Measurements from ENCODE around the gene PTHLH.

The PTHLH gene

DNA sequence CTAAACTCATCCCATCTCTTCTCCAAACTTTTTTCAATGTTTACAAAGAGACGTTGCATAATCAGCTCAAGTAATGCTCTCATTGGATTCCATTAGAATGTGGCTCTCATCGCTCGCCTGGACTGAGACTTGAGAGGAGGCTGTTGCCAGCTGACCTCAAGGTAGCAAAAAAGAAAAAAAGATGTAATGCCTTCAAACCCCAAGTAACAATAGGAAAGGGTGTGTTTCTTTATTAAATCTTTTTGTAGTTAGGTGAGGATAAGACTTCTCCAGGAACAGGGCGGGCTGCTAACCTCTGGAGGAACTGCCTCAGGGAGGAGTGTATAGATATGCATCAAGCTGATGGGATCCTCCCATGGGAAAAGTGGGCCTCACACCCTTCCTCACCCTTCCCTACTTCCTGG, 956 bp upstream of the PTHLH start:
- DNase-seq, result no peak

DNA sequence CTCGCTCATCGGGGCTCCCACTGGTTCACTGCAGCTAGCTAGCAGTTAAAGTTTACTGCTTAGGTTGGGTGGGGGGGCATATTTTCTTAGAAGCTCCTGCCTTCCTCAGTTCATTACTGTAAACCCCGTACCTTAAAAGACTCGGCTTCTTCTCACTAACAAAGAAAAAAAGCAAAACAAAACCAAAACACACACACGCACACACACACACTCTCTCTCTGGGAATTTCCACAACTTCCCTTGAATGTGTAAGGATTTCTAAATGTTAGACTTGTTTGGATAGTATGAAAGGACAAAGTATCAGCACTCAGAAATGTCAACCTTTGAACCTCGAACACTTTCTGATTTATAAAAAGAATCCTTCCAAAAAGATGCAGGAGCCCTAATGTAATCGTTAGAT, 927 bp downstream of the PTHLH start:
- DNase-seq, result no peak

DNA sequence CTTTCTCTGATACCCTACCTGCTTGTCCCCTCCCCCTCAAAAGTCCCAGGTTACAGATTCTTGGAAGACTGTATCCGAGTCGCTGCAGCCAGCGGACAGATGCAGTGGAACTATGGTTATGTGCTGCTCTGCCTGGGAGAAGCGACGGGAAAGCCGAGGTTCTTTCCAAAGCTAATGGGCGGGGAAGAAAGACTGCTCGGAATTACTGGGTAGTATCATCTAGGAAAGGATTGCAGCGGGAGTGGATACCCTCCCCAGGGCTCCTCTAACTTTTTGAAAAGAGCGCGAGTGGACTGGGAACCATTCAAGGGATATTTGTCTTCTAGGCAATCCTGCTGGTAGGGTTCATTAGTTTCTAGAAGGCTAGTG, 1.4 kb downstream of the PTHLH start:
- no peak for DNase-seq

DNA sequence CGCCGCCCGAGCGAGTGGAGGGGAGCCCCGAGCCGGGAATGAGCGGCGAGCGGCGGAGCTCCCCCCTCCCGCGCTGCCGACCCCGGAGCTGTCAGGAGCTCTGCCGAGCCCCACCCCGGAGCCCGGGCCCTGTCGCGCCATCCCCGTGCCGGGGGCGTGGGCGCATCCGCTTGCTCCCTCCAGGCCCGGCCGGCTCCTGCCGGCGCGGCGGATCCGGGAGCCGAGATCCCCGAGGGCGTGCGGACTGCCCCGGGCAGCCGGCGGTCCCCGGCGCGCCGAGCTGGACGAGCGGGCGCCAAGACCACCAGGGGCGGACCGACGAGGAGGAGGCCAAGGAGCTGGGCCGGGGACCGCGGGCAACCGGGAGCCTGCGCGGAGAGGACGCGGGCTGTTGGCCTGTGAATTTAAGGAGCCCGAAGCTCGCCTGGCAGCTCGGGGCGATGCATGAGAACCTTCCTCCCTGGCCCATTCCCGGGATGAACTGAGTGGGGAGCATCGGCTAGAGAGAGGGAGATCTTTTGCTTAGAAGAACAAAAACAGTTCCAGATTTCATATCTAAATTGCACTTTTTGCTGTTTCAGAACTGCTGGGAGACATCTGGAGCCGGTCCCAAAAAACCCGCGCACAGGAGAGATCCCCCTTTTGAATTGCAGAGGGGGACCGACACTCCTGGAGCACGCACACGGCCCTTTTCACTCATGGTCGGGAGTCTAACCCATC, 2.0 kb downstream of the PTHLH start:
- DNase-seq, result no peak

DNA sequence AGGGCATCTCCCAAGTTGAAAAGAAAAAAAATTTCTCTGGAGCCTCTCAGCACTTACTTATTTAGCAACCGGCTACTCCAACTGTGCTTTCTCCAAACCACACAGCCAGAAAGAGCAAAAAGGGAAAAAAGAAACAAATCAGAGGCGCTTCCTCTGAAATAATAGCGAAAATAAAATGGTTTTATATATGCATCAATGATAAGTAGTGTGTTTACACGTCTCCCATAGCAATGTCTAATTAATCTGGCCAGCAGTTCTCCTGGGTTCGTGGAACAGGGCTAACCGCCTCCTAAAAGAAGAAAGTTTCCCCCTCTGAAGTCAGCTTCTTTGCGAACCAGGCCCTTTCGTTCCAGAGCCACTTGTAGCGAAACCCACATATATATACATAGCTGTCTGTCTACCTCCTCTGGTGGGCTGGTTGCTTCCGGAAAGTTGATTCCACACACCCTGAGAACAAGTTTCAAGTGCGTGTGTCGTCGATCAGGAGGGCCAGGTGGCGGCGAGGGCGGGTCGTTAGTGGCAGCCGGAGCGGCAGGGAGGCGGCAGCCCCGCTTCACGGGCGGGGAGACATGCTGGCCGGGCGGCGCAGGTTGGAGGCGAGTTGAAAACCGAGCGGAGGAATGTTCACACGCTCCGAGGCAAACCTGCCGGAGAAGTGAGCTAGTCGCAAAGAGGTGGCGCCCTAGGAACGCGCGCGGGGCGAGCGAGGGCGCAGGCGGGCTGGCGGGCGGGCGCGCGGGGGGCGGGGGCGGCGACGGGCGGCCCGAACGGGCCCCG, 2.7 kb downstream of the PTHLH start:
- DNase-seq, result peak; percentile 86

DNA sequence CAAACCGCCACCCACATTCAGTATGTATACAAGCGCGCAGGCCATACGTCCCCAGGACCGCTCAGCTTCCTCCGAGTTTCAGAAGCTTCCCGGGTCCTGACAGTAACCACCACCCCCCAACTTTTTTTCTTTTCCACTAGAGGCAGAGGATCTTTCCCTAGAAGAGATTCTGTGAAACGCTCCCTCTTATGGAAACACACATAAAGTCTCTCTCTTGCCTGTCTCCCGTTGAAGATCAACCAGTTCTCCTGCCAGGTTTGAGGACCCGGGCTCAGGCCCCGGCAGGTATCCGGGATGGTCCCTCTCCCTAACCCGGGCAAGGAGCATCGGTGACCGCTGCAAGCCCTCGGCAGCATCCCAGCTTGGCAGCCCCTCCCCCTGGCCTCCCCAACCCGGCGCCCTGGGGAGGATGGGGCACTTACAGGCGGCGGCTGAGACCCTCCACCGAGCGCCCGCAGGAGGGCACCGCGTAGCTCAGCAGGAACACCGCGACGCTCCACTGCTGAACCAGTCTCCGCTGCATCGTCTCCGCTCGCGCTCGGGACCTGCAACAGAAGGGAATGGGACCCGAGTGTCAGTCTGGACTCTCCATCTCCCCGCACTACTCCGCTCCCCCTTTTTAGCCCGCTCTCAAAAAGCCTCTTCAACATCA, 3.4 kb downstream of the PTHLH start:
- no peak for DNase-seq

DNA sequence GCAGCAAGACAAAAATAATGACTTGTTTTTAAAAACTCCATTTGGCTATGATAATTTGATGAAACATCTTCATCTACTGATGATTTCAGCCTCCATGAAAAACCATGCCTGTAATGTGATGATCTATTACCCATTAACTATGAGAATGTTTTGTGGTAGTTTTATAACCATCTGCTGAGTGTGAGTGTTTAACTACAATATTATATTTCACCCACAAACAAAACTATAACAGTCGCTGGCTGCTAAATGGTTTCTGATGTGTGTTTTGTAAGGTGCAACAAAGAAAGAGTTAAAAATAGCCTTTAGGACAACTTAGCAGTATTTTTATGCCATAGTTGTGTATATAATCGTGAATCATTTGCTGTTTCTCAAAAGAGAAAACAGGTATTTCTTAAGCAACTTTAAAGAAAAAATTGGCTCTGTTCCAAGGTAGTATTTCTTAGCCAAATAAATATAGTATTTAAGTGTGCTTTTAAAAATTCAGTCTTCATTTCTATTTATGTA, 4.9 kb downstream of the PTHLH start:
- DNase-seq, result no peak

DNA sequence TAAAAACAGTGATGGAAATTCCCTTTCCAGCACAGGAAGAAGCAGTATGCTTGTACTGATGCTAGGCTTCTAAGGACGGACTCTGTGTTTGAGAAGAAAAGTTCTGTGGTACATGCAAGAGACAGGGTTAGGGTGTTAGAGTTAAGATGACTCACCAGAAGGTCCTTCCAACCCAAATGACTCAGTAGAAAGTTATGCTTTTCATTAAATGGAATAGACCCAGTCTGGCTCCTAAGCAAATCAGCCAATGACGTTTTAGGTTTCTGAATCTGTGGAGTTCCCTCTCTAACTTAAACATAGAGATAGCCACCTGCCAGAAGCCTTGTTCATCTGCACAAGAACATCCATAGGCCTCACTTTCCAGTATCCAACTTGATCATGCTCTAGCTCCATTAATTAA, 5.7 kb downstream of the PTHLH start:
- DNase-seq, result peak; percentile 70

DNA sequence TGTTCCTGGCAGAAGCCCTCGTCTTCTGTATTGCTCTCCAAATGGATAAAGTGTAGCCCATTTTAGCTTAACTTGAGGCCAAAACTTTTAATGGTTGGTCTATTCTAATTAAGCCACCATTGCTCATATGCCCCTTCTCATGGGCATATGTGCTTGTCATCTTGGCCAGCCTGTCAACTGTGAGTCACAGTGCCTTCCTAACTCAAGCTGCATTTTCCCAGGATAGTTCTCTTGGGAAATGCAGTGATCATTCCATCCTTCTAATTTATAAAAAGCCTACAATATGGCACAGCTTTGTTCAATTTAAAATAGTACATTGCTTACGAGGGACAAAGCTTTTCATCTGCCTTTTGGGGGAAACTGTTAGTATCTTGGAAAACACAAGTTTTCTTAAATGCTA, 6.6 kb downstream of the PTHLH start:
- DNase-seq, result no peak

DNA sequence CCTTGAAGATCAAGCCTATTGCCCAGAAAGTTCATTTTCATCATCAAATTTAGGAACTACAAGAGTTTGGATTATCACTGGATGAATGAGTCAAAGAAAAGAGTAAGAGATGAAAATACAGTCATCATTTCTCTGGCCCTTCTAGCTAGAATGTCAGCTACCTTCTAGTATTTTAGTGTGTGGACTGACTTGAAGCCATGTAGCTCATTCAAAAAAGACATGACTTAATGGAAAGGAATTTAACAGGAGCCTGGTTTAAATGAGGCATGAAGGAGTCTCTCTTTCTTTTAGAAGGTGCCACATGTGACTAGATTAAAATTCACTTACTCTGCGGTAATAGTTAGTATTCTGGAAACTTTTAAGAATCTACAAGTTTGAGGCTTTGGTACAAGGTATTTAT, 7.1 kb downstream of the PTHLH start:
- no peak for DNase-seq

DNA sequence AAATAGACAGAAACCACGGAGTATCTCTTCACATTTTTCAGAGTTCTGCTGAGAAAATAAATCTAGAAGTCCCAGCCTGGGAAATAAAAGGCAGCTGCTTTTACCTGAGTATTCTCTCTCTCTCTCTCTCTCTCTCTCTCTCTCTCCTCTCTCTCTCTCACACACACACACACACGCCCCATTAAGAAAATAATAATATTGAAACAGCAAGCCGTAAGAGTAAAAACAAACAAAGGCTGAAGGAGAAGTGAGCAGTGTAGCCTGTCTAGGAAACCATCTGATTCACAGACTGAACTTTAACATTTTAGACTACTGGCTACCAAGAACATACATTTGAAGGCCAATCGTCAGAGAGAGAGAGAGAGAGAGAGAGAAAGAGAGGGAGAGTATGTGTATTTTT, 8.4 kb downstream of the PTHLH start:
- DNase-seq, result no peak

DNA sequence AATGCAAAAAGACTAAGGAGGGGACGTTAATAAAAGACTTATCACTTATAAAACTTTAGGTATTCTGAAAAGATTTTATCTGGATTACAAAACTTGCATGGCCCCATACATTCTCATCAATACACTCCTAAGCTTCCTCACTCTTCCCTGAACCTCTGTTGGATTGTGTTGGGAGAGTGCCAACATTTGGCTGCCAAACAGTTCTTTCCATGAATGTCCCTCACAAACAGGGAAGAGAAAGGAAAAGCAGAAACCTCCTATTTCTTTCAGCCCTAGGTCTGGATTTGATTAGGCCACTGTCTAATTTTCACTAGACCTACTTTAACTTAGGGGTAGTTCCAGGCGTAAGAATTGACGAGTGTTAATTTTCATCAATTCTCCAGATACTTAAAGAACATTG, 11.7 kb downstream of the PTHLH start:
- DNase-seq, result no peak

DNA sequence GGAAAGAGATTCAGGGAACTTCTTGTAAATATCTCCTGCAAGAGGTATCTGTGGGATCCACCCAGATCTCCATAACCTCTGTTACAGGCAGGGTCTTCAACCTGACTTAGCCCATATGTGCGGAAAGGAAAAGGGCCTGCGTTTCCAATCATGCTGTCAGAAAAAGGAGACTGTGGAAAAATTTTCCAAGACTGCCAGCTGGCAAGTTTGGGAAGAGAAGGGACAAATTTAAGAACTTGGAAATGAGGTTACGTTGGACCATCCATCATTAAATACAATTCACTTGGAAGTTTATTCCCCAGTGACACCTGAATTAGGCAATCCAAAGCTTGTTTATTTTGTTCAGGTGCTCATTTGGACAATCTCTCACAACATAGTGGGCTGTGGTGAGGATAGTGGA, 13.9 kb downstream of the PTHLH start:
- DNase-seq, result no peak

DNA sequence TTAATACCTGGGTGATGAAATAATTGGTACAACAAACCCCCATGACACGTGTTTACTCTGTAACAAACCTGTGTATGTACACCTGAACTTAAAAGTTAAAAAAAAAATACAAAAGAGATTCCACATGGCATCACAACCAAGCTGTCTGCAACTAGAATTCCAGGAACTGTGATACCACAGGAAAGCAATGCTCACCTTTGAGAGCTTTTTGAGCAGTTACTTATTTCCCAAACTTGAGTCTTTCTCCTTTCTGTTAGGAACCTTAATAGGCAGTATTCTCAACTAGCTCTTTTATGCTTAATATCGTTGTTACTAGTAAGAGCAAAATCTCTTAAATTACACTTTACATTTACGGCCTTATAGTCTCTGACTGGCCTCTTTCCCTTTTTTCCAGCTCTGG, 15.2 kb downstream of the PTHLH start:
- DNase-seq, result no peak

DNA sequence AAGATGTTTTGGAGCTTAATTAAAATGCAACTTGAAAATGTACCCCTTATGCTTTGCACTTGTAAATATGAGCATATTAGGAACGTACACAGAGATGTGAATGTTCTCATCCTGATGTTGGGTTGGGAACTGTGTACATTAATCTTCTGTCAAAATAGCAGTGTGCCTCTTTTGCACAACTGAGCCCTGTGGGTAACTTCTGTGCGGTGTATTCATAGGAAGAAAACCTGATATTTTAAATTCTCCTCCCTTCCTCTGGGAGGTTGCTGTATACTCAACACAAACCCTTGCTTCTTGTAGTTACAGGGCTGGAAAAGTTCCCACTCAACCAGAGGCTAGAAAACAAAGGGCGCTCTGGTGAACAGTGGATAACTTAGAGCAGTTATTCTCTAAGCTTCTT, 18.7 kb downstream of the PTHLH start:
- no peak for DNase-seq

DNA sequence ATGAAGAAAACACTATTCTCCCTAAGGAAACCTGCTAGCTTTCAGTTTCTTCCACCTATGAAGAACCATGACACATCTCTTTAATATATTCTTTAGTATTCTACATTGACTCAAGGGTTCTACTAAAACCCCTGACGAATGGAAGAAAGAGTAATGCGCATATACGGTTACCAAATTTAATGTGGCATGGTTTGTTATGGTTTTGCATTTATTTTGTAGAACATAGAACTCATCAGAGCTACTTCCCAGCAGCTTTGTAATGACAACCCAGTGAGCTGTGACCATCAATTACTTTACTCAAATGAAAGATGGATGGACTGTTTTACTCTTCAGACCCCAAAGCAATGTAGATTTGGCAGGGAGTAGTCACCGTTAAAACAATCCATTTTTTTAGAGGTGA, 19.2 kb downstream of the PTHLH start:
- DNase-seq, result no peak

DNA sequence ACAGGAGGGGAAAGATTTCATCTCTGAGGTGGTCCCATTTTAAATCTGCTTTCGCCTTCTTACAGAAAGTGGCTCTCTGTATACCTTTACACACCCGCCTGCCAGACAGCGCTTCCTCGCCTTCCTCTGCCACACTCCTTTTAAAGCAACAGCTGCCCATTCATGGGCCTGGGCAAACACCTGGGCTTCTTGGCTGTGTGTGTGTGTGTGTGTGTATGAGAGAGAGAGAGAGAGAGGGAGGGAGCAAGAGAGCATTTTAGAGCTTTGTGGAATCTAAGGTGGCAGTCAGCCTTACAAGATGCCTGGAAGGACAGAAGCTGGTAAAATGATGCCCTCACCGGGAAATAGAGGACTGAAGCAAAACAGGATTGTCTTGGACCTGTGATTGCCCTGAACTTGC, 20.0 kb downstream of the PTHLH start:
- no peak for DNase-seq

DNA sequence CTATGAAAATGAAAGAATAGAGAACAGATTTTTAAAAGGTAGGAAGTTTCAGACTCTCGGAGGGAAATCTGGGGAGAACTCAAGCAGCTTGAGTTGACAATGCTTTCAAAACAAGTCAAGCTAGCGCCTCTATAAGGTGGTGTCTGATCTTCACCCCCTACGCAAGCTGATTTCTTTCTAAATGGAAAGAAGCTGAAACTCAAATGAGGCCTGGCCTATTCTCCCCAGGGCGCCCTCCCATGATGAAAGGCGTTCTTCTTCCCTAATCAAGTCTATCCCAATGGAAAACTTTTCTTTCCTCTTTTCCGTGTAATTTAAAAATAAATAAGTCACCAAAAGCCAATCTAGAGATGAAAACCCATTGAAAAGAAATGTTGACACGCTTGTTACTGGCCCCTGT, 20.6 kb downstream of the PTHLH start:
- no peak for DNase-seq

DNA sequence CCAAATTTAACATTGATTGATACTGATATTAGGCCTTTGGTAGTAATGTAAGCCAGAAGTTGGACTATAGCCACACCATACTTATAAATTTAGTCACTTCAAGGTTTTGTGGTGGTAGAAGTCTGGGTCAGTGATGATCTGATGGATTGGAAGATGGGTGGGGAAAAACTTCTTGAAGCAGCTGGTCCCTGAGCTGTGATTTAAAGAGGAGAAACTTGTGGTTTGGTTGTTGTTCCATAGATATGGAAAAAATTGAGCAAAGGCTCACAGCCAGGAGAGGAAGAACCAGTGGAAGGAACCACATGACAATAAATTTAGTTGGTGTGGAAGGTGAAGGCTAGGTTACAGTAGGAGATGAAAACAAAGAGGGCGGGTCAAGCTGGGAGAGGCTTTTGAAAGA, 26.1 kb downstream of the PTHLH start:
- no peak for DNase-seq

DNA sequence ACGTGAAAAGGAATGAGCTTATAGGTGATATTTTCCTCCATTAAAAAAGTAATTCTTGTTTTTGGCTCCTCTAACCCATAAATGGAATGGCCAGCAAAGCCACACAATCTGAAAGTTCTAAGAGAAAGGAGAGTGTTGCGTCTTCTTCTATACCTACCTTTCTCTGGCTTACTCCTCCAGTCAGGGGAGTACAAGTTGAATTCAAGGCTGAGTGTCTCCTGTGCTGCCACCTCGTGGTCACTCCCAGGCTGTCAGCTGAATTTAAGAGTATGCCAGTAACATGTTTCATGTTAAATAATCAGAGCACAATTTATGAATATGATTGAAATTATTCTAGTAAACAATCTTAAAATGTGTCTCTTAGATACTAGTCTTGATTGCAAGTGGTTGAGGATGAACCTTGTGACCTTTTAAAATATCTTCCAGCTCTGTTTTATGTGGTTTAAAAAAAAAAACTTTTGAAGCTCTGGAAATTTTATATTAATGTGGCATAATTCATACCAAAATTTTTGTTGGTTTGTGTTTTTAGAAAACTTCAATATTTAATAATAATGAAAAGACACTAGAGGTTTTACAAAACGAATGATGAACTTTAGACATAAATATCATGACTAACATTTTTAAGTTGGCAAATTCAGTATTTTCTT, 31.7 kb downstream of the PTHLH start:
- peak; percentile 90 for DNase-seq

DNA sequence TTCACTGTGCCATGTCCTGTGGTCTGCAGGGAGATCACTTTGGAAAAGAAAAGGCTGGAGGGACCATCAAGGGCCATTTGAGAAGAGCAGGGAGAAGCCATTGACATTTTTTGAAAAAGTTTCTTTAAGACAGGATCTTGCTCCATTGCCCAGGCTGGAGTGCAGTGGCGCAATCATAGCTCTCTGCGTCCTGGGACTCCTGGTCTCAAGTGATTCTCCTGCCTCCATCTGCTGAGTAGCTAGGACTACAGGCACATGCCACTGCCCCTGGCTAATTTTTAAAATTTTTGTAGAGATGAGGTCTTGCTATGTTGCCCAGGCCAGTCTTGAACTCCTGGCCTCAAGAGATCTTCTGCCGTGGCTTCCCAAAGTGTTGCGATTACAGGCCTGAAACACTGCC, 32.3 kb downstream of the PTHLH start:
- DNase-seq, result no peak

DNA sequence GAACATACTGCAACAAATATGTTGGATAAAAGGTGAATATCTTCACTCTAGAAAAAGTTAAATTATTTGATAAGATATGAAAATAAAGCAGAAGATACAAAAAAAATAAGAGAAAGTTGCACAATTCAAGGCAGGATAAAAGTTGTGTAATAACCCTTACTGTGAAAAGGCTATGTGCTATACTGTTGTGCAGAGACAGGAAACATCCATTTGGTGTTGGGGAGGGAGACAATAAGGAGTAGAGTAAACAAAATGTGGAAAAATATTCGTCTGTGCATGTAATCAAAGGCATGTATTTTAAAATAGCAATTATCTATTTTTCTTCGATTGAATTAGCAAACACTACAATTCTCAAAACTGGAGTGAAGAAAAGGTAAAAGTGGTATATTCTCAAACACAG, 34.8 kb downstream of the PTHLH start:
- DNase-seq, result peak; percentile 17

DNA sequence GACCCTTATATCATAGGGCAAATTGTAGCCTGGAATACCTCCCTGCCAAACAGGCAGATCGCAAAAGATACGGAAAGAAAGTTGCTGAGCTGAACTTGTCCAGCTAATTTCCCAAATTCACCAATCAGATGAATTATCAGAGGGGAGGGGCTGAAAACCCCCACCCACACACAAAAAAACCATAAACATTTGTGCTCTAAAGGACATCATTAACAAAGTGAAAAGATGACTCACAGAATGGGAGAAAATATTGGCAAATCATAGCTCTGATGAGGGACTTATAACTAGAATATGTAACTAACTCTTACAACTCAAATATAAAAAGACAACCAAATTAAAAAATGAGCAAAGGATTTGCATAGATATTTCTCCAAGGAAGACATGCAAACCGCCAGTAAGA, 36.3 kb downstream of the PTHLH start:
- DNase-seq, result no peak

DNA sequence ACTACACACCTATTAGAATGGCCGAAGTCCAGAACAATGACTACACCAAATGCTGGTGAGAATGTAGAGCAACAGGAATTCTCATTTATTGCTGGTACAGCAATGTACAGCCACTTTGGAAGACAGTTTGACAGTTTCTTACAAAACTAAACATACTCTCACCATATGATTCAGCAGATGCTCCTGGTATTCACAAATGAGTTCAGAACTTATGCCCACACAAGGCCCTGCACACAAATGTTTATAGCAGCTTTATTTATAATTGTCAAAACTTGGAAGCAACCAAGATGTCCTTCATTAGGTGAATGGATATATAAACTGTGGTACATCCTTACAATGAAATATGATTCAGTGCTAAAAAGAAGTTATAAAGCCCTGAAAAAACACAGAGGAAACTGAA, 38.3 kb downstream of the PTHLH start:
- DNase-seq, result no peak
